ENCODE data around the gene CNTRL. TPM values are rescaled to one million over a fixed set of nuclear protein-coding genes. Genes with fewer than 3 reads are reported as not detected.

Gene CNTRL
- total RNA-seq, 1 experiment from 2014 or later, result 13.4 TPM

GRCh38 chr9:121082075-121082474 lies 7.3 kb downstream of the CNTRL start:
- RAD21 ChIA-PET (ENCODE audit: low non-redundant PET in 1 of 2, low total read pairs in 2 of 2, uncharacterized antibody in 2 of 2, unreplicated experiment in 2 of 2), result no interaction called here
- no peak overlapping the region for H3K9ac ChIP-seq (ENCODE audit: low read length)
- H3K36me3 ChIP-seq (ENCODE audit: control insufficient read depth in 1 of 2, insufficient read depth in 2 of 2, low read length in 2 of 2), result no peaks in the 10 kb centered on the region
- BruUV-seq (replicated peaks), result no TSS peak
- POLR2A ChIA-PET, result no interaction called here
- H3K79me2 ChIP-seq (ENCODE audit: insufficient read depth, low read length), result no peaks in the 10 kb centered on the region
- H3K4me1 ChIP-seq (ENCODE audit: control insufficient read depth in 1 of 2, insufficient read depth in 2 of 2, low read length in 2 of 2), result no peaks in the 10 kb centered on the region
- no peaks in the 10 kb centered on the region for H3K27me3 ChIP-seq (ENCODE audit: insufficient read depth, low read length)
- no peaks in the 10 kb centered on the region for H3K9me2 ChIP-seq (ENCODE audit: insufficient read depth)
- no peaks in the 10 kb centered on the region for H4K20me1 ChIP-seq (ENCODE audit: insufficient read depth)
- no peak overlapping the region for H3K27ac ChIP-seq (ENCODE audit: low read depth, low read length)
- no peak for ATAC-seq
- CTCF ChIA-PET, result no interaction called here
- H3K9me3 ChIP-seq (ENCODE audit: control insufficient read depth in 1 of 2, insufficient read depth in 1 of 2, low read depth in 1 of 2, low read length in 2 of 2), result no peaks in the 10 kb centered on the region
- H3K4me3 ChIP-seq (replicated peaks in 1 of 2; ENCODE audit: low read depth in 1 of 2, low read length in 2 of 2), result no peak overlapping the region
- no peak overlapping the region for H2AFZ ChIP-seq (ENCODE audit: low read depth, low read length, poor library complexity, severe bottlenecking)
- DNase-seq (ENCODE audit: low read depth, low spot score), result no peak
- intact Hi-C loops (cut with micrococcal nuclease), result no loop called here
- H3K4me2 ChIP-seq (ENCODE audit: low read length), result no peak overlapping the region
- TF ChIP-seq CBX3 (IDR thresholded peaks at IDR 0.05; ENCODE audit: low read depth), result no peak
- no peak for TF ChIP-seq ZNF274 (IDR thresholded peaks at IDR 0.05; ENCODE audit: low read depth, low read length)
- no peak for TF ChIP-seq ELF1 (IDR thresholded peaks at IDR 0.05; ENCODE audit: borderline replicate concordance, low read depth)
- TF ChIP-seq ZFX (IDR thresholded peaks at IDR 0.05), result no peak
- no peak for TF ChIP-seq RAD21 (IDR thresholded peaks at IDR 0.05; ENCODE audit: low read depth)
- TF ChIP-seq YY1 (IDR thresholded peaks at IDR 0.05; ENCODE audit: extremely low read depth, insufficient replicate concordance, low read depth, low read length), result no peak
- TF ChIP-seq, protein P1, sequence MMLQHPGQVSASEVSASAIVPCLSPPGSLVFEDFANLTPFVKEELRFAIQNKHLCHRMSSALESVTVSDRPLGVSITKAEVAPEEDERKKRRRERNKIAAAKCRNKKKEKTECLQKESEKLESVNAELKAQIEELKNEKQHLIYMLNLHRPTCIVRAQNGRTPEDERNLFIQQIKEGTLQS (IDR thresholded peaks at IDR 0.05), result no peak

- intact Hi-C loops (cut with micrococcal nuclease), result no loop called here
- Histone ChIP-seq H3K4me1 (ENCODE audit: control insufficient read depth in 1 of 2, insufficient read depth in 2 of 2, low read length in 2 of 2) (no peaks in the 10 kb centered on the region), H3K4me3 (replicated peaks in 1 of 2; ENCODE audit: low read depth in 1 of 2, low read length in 2 of 2) (no peak overlapping the region), H3K27me3 (ENCODE audit: insufficient read depth, low read length) (no peaks in the 10 kb centered on the region), H3K27ac (ENCODE audit: low read depth, low read length) (no peak overlapping the region), H4K20me1 (ENCODE audit: insufficient read depth) (no peaks in the 10 kb centered on the region), H3K9me3 (ENCODE audit: control insufficient read depth in 1 of 2, insufficient read depth in 1 of 2, low read depth in 1 of 2, low read length in 2 of 2) (no peaks in the 10 kb centered on the region), H3K9ac (ENCODE audit: low read length) (no peak overlapping the region), H3K4me2 (ENCODE audit: low read length) (no peak overlapping the region), H3K79me2 (ENCODE audit: insufficient read depth, low read length) (no peaks in the 10 kb centered on the region), H2AFZ (ENCODE audit: low read depth, low read length, poor library complexity, severe bottlenecking) (no peak overlapping the region), H3K36me3 (ENCODE audit: control insufficient read depth in 1 of 2, insufficient read depth in 2 of 2, low read length in 2 of 2) (no peaks in the 10 kb centered on the region), H3K9me2 (ENCODE audit: insufficient read depth) (no peaks in the 10 kb centered on the region)
- no peak for ATAC-seq
- ChIA-PET RAD21 (ENCODE audit: low non-redundant PET in 1 of 2, low total read pairs in 2 of 2, uncharacterized antibody in 2 of 2, unreplicated experiment in 2 of 2) (no interaction called here), POLR2A (no interaction called here), CTCF (no interaction called here)
- BruUV-seq (replicated peaks), result no TSS peak
- TF ChIP-seq CBX3 (IDR thresholded peaks at IDR 0.05; ENCODE audit: low read depth) (no peak), POLR2AphosphoS5 (IDR thresholded peaks at IDR 0.05; ENCODE audit: low read depth, low read length) (no peak), CEBPB (IDR thresholded peaks at IDR 0.05; ENCODE audit: low read depth) (no peak), ZNF274 (IDR thresholded peaks at IDR 0.05; ENCODE audit: low read depth, low read length) (no peak), RAD21 (IDR thresholded peaks at IDR 0.05; ENCODE audit: low read depth) (no peak), JUND (IDR thresholded peaks at IDR 0.05) (no peak), YY1 (IDR thresholded peaks at IDR 0.05; ENCODE audit: extremely low read depth, insufficient replicate concordance, low read depth, low read length) (no peak), POLR2A (IDR thresholded peaks at IDR 0.05; ENCODE audit: borderline replicate concordance, extremely low read depth, insufficient read depth, insufficient read length) (no peak), ELF1 (IDR thresholded peaks at IDR 0.05; ENCODE audit: borderline replicate concordance, low read depth) (no peak), EZH2 (IDR thresholded peaks at IDR 0.05) (no peak), EZH2phosphoT487 (IDR thresholded peaks at IDR 0.05; ENCODE audit: borderline replicate concordance) (no peak)
- TF ChIP-seq, protein P1 (IDR thresholded peaks at IDR 0.05), result no peak
- TF ChIP-seq, protein P2, sequence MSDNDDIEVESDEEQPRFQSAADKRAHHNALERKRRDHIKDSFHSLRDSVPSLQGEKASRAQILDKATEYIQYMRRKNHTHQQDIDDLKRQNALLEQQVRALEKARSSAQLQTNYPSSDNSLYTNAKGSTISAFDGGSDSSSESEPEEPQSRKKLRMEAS (IDR thresholded peaks at IDR 0.05), result no peak
- TF ChIP-seq, protein P3, sequence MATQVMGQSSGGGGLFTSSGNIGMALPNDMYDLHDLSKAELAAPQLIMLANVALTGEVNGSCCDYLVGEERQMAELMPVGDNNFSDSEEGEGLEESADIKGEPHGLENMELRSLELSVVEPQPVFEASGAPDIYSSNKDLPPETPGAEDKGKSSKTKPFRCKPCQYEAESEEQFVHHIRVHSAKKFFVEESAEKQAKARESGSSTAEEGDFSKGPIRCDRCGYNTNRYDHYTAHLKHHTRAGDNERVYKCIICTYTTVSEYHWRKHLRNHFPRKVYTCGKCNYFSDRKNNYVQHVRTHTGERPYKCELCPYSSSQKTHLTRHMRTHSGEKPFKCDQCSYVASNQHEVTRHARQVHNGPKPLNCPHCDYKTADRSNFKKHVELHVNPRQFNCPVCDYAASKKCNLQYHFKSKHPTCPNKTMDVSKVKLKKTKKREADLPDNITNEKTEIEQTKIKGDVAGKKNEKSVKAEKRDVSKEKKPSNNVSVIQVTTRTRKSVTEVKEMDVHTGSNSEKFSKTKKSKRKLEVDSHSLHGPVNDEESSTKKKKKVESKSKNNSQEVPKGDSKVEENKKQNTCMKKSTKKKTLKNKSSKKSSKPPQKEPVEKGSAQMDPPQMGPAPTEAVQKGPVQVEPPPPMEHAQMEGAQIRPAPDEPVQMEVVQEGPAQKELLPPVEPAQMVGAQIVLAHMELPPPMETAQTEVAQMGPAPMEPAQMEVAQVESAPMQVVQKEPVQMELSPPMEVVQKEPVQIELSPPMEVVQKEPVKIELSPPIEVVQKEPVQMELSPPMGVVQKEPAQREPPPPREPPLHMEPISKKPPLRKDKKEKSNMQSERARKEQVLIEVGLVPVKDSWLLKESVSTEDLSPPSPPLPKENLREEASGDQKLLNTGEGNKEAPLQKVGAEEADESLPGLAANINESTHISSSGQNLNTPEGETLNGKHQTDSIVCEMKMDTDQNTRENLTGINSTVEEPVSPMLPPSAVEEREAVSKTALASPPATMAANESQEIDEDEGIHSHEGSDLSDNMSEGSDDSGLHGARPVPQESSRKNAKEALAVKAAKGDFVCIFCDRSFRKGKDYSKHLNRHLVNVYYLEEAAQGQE (IDR thresholded peaks at IDR 0.05; ENCODE audit: low read depth), result no peak
- no peak for DNase-seq (ENCODE audit: low read depth, low spot score)
Measured at GRCh38 chr9:121085661-121086060, 10.9 kb downstream of the CNTRL start.
